K562 (cell line): ENCODE measurements around the gene GALM. TPM values are rescaled to one million over a fixed set of nuclear protein-coding genes. Genes with fewer than 3 reads are reported as not detected.
A peak's percentile ranks its signal among the peaks of the same experiment; 100 is the strongest.

Experiments used
- ATAC-seq: fragments of 200-7000 bp; cut with Tn5 transposase; 3 replicates; pipeline ENCODE4 v1.9.1; 2020; ENCODE audit warnings: moderate library complexity
- BruUV-seq: library from RNA; stranded (reverse); fragments of 400-500 nt; replicated peaks from 2 replicates; lab custom pipeline; 2021; lab: Mats Ljungman, UMichigan
- CTCF ChIA-PET: fragments of 300-600 bp; formaldehyde crosslinking; extraction: SDS; loops from one replicate; lab custom pipeline; 2021; ENCODE audit warnings: low intra/inter-chr PET ratio; lab: Yijun Ruan, JAX
- POLR2A ChIA-PET: fragments of 300-600, 350-650 bp; sonication (Branson Sonifier 250); formaldehyde crosslinking; extraction: SDS; loops from one replicate; lab custom pipeline; 2021; ENCODE audit warnings: antibody characterized with exemption, inconsistent platforms; lab: Yijun Ruan, JAX
- DNase-seq, 4 experiments: peaks; one replicate each; pipeline versions ENCODE4 v3.0.0 to v3.0.0-alpha.2; 2011 to 2018; ENCODE audit warnings: low spot score in 3 of 4, mixed read lengths in 3 of 4; ENCODE audit errors: extremely low read depth in 1 of 4
- FAIRE-seq: peaks from 2 replicates; lab custom pipeline; 2011; peaks lifted over from hg19 to GRCh38; lab: Jason Lieb, UNC
- H2AFZ ChIP-seq: 2 replicates; pipeline ENCODE4 v1.6.0; 2011; ENCODE audit warnings: low read depth, low read length, control low read depth, inconsistent platforms
- H3K27ac ChIP-seq: fragments of 200-600 bp; 3 replicates; pipeline ENCODE4 v1.8.0; 2011; ENCODE audit warnings: low read depth, mild to moderate bottlenecking, control low read depth, inconsistent platforms, low read length, moderate library complexity, mixed read lengths; ENCODE audit errors: extremely low read depth
- H3K27me3 ChIP-seq, 2 experiments: fragments of 300-600 bp in 1 of 2; 2 replicates in 1 of 2; 3 replicates in 1 of 2; pipeline versions ENCODE4 v1.6.0 to v1.8.0; 2011; ENCODE audit warnings: inconsistent platforms in 2 of 2, low read length in 2 of 2, mild to moderate bottlenecking in 1 of 2, mixed read lengths in 1 of 2, moderate library complexity in 1 of 2; ENCODE audit not compliant: control insufficient read depth in 2 of 2, insufficient read depth in 2 of 2
- H3K36me3 ChIP-seq: fragments of 300-600 bp; 3 replicates; pipeline ENCODE4 v1.8.0; 2011; ENCODE audit warnings: mild to moderate bottlenecking, low read length, inconsistent platforms; ENCODE audit not compliant: control insufficient read depth, insufficient read depth
- H3K4me1 ChIP-seq, 2 experiments: fragments of 200-600 bp in 1 of 2; replicated peaks in 1 of 2; 2 replicates in 1 of 2; 3 replicates in 1 of 2; pipeline versions ENCODE4 v1.5.1 to v1.8.0; 2011; ENCODE audit warnings: inconsistent platforms in 2 of 2, low read length in 2 of 2, mild to moderate bottlenecking in 1 of 2, mixed read lengths in 1 of 2, moderate library complexity in 1 of 2; ENCODE audit not compliant: control insufficient read depth in 2 of 2, insufficient read depth in 2 of 2
- H3K4me2 ChIP-seq: 2 replicates; pipeline ENCODE4 v1.6.1; 2011; ENCODE audit warnings: low read length, control low read depth, inconsistent platforms, mixed read lengths; ENCODE audit not compliant: insufficient read depth
- H3K4me3 ChIP-seq: fragments of 200-600 bp; sonication (generic), shearing (Covaris generic); 2 replicates; pipeline ENCODE4 v1.5.1; 2016; ENCODE audit warnings: control low read depth, inconsistent platforms
- H3K79me2 ChIP-seq: fragments of 200-600 bp; 3 replicates; pipeline ENCODE4 v1.8.0; 2011; ENCODE audit warnings: low read length, inconsistent platforms; ENCODE audit not compliant: control insufficient read depth, insufficient read depth
- H3K9ac ChIP-seq, 2 experiments: 2 replicates each; pipeline versions ENCODE4 v1.6.0 to v1.6.1; 2011; ENCODE audit warnings: low read depth in 2 of 2, low read length in 2 of 2, control low read depth in 1 of 2, inconsistent platforms in 1 of 2, mild to moderate bottlenecking in 1 of 2, mixed read lengths in 1 of 2; ENCODE audit not compliant: insufficient read depth in 1 of 2
- H3K9me1 ChIP-seq: one replicate; pipeline ENCODE4 v1.6.0; 2011; ENCODE audit warnings: inconsistent platforms, mild to moderate bottlenecking, low read length, moderate library complexity; ENCODE audit not compliant: control insufficient read depth, insufficient read depth
- H3K9me3 ChIP-seq: replicated peaks from 2 replicates; pipeline ENCODE4 v1.5.1; 2011; ENCODE audit warnings: low read depth, low read length, inconsistent platforms; ENCODE audit not compliant: control insufficient read depth, insufficient read depth
- H4K20me1 ChIP-seq: replicated peaks from 2 replicates; pipeline ENCODE4 v1.6.1; 2011; ENCODE audit warnings: low read length, inconsistent platforms, mixed read lengths; ENCODE audit not compliant: control insufficient read depth, insufficient read depth
- CBX5 ChIP-seq: IDR thresholded peaks from 2 replicates; pipeline ENCODE4 v1.6.1; 2014; ENCODE audit warnings: low read depth, borderline replicate concordance
- CUX1 ChIP-seq: fragments of 200-800 bp; sonication (Bioruptor generic); IDR thresholded peaks from 2 replicates; pipeline ENCODE4 v1.6.1; 2016; ENCODE audit warnings: missing genetic modification characterization, missing compliant biosample characterization
- MAX ChIP-seq: sonication (generic); formaldehyde crosslinking; IDR thresholded peaks from 2 replicates; pipeline ENCODE4 v1.9.0; 2022; ENCODE audit warnings: mild to moderate bottlenecking, missing genetic modification reagents
- SMAD4 ChIP-seq: fragments of 250-450 bp; sonication (Bioruptor Pico); conservative IDR thresholded peaks from 2 replicates; pipeline ENCODE4 v1.8.0; 2021; ENCODE audit warnings: inconsistent platforms, mild to moderate bottlenecking, moderate library complexity
- TCFL5 ChIP-seq: fragments of 250-450 bp; sonication (Bioruptor Pico); conservative IDR thresholded peaks from 2 replicates; pipeline ENCODE4 v1.6.1; 2021; ENCODE audit warnings: mild to moderate bottlenecking, moderate library complexity, matching md5 sums
- ZBTB43 ChIP-seq: sonication (generic); formaldehyde crosslinking; IDR thresholded peaks from 2 replicates; pipeline ENCODE4 v1.8.0; 2023; ENCODE audit warnings: mild to moderate bottlenecking, missing genetic modification reagents
- ZBTB7A ChIP-seq: IDR thresholded peaks from 2 replicates; pipeline ENCODE4 v1.6.1; 2011; ENCODE audit warnings: low read depth, mild to moderate bottlenecking, low read length, moderate library complexity, borderline replicate concordance; ENCODE audit not compliant: control insufficient read depth
- WGBS: fragments of 100-300 bp; shearing (Covaris generic); methylation state at CpG from one replicate; pipeline ENCODE4 v1.1.6; 2016; ENCODE audit warnings: low coverage, mixed read lengths; ENCODE audit not compliant: insufficient coverage; ENCODE audit errors: missing lambda C conversion rate; 5-methylcytosine and 5-hydroxymethylcytosine counted together
- in situ Hi-C: fragments of 300-500 bp; cut with MboI; formaldehyde crosslinking; loops from 4 replicates; pipeline ENCODE4 v1.15.0; 2018; ENCODE audit warnings: inconsistent platforms, mixed read lengths
- intact Hi-C: fragments of 100-400 bp; cut with micrococcal nuclease; formaldehyde crosslinking; loops from 2 replicates; pipeline ENCODE4 v1.14.2; 2022
- polyA plus RNA-seq, 8 experiments: library from polyadenylated mRNA; depleted of rRNA in 4 of 8; stranded (reverse) in 5 of 8; unstranded in 3 of 8; fragments of >200 nt; fragmentation: Nextera tagmentation in 2 of 8; fragmentation: Illumina TruSeq in 1 of 8; extraction: Ambion mirVana in 2 of 8; extraction: Trizol in 1 of 8; gene quantifications; 2 replicates each; pipeline versions ENCODE4 v1.2.1 to v1.2.3, GENCODE V29; 2011 to 2014; ENCODE audit warnings: inconsistent platforms in 1 of 8, missing spikeins in 1 of 8
- total RNA-seq, 7 experiments: library from RNA; depleted of rRNA in 6 of 7; stranded (reverse); fragments of >200 nt in 6 of 7; fragmentation: Illumina TruSeq in 2 of 7; extraction: Trizol in 2 of 7; gene quantifications; 2 replicates each; pipeline versions ENCODE4 v1.2.1 to v1.2.3, GENCODE V29; 2011 to 2021; ENCODE audit warnings: low replicate concordance in 1 of 7
- TF ChIP-seq, protein P1 (sequence below): sonication (generic); formaldehyde crosslinking; IDR thresholded peaks from 2 replicates; pipeline ENCODE4 v1.9.0; 2022; ENCODE audit warnings: mild to moderate bottlenecking, missing genetic modification reagents
- TF ChIP-seq, protein P2 (sequence below): sonication (generic); formaldehyde crosslinking; IDR thresholded peaks from 2 replicates; pipeline ENCODE4 v1.5.0; 2020; ENCODE audit warnings: missing genetic modification reagents
- TF ChIP-seq, protein P3 (sequence below): fragments of 250-450 bp; sonication (Bioruptor Pico); IDR thresholded peaks from 2 replicates; pipeline ENCODE4 v1.5.0; 2021

Gene GALM
- total and polyA plus RNA-seq, 9 of the 15 experiments (the other 6 are each of a cell fraction or from before 2014, with no cell fraction given): 22.1 to 51.7 (median 27.9) TPM

DNA sequence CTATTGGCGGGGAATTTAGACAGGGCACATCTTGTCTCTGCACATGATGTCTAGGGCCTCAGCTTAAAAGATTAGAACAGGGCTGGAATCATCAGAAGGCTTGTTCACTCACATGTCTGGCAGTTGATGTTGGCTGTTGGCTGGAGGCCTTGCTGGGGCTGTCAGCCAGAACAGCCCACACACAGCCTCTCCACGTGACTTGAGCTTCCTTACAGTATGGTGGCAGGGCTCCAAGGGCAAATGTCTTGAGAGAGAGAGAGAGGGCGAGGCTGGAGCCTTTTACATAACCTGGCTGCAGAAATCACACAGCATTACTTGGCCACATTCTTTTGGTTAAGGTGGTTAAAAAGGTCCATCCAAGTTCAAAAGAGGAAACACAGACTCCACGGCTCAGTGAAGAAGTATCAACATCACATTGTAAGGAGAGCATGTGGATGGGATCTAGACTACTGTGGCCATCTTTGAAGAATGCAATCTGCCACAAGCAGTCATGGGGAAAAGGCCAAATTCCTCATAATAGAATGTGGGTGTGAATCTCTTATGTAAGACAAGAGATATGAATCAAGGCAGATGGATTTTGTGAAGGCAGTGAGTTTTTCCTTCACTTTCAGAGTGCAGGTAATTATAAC is 54.8 kb downstream of the GALM start:
- CTCF ChIA-PET: no interaction called here
- Histone ChIP-seq H3K4me2 (no peak overlapping the region), H3K79me2 (no peaks in the 10 kb centered on the region), H2AFZ (no peak overlapping the region), H3K27ac (no peak overlapping the region), H3K9me1 (no peaks in the 10 kb centered on the region), H4K20me1 (no peaks in the 10 kb centered on the region), H3K9me3 (no peaks in the 10 kb centered on the region), H3K27me3 (no peaks in the 10 kb centered on the region), H3K4me3 (no peak overlapping the region), H3K9ac (no peak overlapping the region), H3K4me1 (no peaks in the 10 kb centered on the region; a peak in 2 of 5 replicates), H3K36me3 (no peaks in the 10 kb centered on the region; the same call in 1 of the 3 replicates)
- in situ Hi-C loops: no loop called here
- peak; percentile 65 for ATAC-seq
- intact Hi-C loops: loop anchor here (1.0 kb wide), 1 partner anchor 118 kb away; the partner anchor contains the start of gene HNRNPLL
- FAIRE-seq: peak; percentile 40
- 69% methylated on average over 4 of the region's 4 CpGs for WGBS
- no TSS peak for BruUV-seq
- POLR2A ChIA-PET: interaction anchor here (1.4 kb wide), 1 partner anchor 19 kb away, joined by 4 read pairs; no protein-coding TSS in a partner anchor
- peak in 1 of 4 experiments; percentile 55 for DNase-seq
- TF ChIP-seq, protein P1, sequence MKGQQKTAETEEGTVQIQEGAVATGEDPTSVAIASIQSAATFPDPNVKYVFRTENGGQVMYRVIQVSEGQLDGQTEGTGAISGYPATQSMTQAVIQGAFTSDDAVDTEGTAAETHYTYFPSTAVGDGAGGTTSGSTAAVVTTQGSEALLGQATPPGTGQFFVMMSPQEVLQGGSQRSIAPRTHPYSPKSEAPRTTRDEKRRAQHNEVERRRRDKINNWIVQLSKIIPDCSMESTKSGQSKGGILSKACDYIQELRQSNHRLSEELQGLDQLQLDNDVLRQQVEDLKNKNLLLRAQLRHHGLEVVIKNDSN (CRISPR knock-in tag): peak; percentile 74
- TF ChIP-seq TCFL5 (CRISPR knock-in tag) (no peak), ZBTB7A (no peak), CBX5 (0 out of 2 replicates have a peak, but pooled peaks have one; percentile 42), SMAD4 (CRISPR knock-in tag) (0 out of 2 replicates have a peak, but pooled peaks have one; percentile 11), ZBTB43 (CRISPR knock-in tag) (no peak), MAX (0 out of 2 replicates have a peak, but pooled peaks have one; percentile 19), CUX1 (CRISPR knock-in tag) (no peak)
- TF ChIP-seq, protein P2, sequence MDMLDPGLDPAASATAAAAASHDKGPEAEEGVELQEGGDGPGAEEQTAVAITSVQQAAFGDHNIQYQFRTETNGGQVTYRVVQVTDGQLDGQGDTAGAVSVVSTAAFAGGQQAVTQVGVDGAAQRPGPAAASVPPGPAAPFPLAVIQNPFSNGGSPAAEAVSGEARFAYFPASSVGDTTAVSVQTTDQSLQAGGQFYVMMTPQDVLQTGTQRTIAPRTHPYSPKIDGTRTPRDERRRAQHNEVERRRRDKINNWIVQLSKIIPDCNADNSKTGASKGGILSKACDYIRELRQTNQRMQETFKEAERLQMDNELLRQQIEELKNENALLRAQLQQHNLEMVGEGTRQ (CRISPR knock-in tag): peak; percentile 59
- TF ChIP-seq, protein P3, sequence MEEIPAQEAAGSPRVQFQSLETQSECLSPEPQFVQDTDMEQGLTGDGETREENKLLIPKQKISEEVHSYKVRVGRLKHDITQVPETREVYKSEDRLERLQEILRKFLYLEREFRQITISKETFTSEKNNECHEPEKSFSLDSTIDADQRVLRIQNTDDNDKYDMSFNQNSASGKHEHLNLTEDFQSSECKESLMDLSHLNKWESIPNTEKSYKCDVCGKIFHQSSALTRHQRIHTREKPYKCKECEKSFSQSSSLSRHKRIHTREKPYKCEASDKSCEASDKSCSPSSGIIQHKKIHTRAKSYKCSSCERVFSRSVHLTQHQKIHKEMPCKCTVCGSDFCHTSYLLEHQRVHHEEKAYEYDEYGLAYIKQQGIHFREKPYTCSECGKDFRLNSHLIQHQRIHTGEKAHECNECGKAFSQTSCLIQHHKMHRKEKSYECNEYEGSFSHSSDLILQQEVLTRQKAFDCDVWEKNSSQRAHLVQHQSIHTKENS (CRISPR knock-in tag): no peak
